ENCODE data around the gene ALCAM. TPM values are rescaled to one million over a fixed set of nuclear protein-coding genes. Genes with fewer than 3 reads are reported as not detected.

ALCAM gene
- total RNA-seq, 1 donor: 139 TPM

GRCh38 chr3:105534491-105534890, 167.8 kb downstream of the ALCAM start:
- TF ChIP-seq CTCF (IDR thresholded peaks at IDR 0.05; ENCODE audit: insufficient read depth, low read depth, low read length): no peak
- H3K4me3 ChIP-seq (ENCODE audit: low read depth, low read length): no peak overlapping the region
- DNase-seq (ENCODE audit: low read depth): no peak

GRCh38 chr3:105537371-105538080, 170.8 kb downstream of the ALCAM start:
- no peak for TF ChIP-seq CTCF (IDR thresholded peaks at IDR 0.05; ENCODE audit: insufficient read depth, low read depth, low read length)
- H3K4me3 ChIP-seq (ENCODE audit: low read depth, low read length): no peak overlapping the region
- no peak for DNase-seq (ENCODE audit: low read depth)

DNA sequence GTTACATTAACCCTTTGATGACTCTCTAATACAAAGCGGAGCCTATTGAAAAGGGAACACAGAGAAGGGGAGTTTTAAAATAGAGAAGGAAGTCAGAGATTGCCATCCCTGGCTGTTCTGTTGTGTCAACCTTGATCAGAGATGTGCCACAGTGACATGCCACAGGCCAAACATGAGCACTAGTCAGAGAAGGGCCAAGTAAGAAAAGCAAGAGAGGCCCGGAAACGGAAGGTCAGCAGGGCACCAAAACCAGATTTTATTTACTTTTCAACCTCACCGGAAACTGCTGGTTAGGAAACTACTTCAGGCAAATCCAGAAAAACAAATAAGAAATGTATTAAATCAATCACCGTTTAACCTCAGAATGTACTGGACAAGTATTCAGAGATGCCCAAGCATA, 171.8 kb downstream of the ALCAM start:
- TF ChIP-seq CTCF (IDR thresholded peaks at IDR 0.05; ENCODE audit: insufficient read depth, low read depth, low read length): no peak
- peak; percentile 27 for DNase-seq (ENCODE audit: low read depth)
- H3K4me3 ChIP-seq (ENCODE audit: low read depth, low read length): no peak overlapping the region

DNA sequence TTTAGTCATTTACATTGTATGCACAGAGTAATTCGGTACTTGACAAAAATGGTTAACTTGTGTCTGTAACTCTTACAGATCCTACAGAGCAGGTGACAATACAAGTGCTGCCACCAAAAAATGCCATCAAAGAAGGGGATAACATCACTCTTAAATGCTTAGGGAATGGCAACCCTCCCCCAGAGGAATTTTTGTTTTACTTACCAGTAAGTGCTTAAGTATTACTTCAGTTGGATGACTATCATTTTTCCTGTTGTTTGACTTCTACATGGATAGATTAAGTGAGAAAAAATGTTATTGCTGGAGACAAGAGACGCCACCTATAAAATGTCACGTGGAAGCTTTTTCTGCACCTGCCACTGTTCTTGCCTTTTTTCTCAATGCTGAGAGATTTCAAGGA, 173.2 kb downstream of the ALCAM start:
- DNase-seq (ENCODE audit: low read depth): no peak
- no peak overlapping the region for H3K4me3 ChIP-seq (ENCODE audit: low read depth, low read length)
- no peak for TF ChIP-seq CTCF (IDR thresholded peaks at IDR 0.05; ENCODE audit: insufficient read depth, low read depth, low read length)

GRCh38 chr3:105542282-105543019, 175.7 kb downstream of the ALCAM start:
- H3K4me3 ChIP-seq (ENCODE audit: low read depth, low read length): no peak overlapping the region
- TF ChIP-seq CTCF (IDR thresholded peaks at IDR 0.05; ENCODE audit: insufficient read depth, low read depth, low read length): no peak
- DNase-seq (ENCODE audit: low read depth): no peak

DNA sequence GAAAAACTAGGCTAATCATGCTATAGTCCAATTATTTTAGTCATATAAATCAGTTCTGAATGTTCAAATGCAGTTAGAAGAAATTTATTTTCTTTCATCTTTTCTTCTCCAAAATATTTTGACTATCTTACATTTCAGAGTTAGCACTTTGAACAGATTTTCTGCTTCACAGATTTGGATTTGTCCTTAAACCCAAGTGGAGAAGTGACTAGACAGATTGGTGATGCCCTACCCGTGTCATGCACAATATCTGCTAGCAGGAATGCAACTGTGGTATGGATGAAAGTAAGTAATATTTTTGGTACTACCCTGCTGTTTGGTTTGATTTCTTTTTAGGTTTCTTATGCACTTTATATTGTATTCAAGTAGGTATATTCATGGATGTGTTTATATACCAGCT, 178.3 kb downstream of the ALCAM start:
- no peak for DNase-seq (ENCODE audit: low read depth)
- TF ChIP-seq CTCF (IDR thresholded peaks at IDR 0.05; ENCODE audit: insufficient read depth, low read depth, low read length): no peak

More for the DNA sequence above, 178.3 kb downstream of the ALCAM start:
- H3K4me3 ChIP-seq (ENCODE audit: low read depth, low read length): no peak overlapping the region
